SU-DHL-6 (cell line): ENCODE measurements around the gene TRPV2.

Source experiments
- H2AFZ ChIP-seq: fragments of 200-600 bp; sonication (generic); 2 replicates; pipeline ENCODE4 v1.6.1; 2014; ENCODE audit warnings: low read depth, mild to moderate bottlenecking, moderate library complexity, mixed read lengths, antibody characterized with exemption, low read length; ENCODE audit not compliant: severe bottlenecking
- H3F3A ChIP-seq: fragments of 200-600 bp; shearing (Covaris generic); 2 replicates; pipeline ENCODE4 v1.6.0; 2016; ENCODE audit warnings: antibody characterized with exemption, mild to moderate bottlenecking; ENCODE audit not compliant: insufficient read depth
- H3K27ac ChIP-seq: fragments of 200-600 bp; sonication (generic); 2 replicates; pipeline ENCODE4 v1.5.1; 2016; ENCODE audit warnings: low read depth, mild to moderate bottlenecking, low read length, moderate library complexity, mixed read lengths
- H3K27me3 ChIP-seq: fragments of 200-600 bp; sonication (generic), shearing (Covaris generic); 2 replicates; pipeline ENCODE4 v1.6.0; 2014; ENCODE audit warnings: mild to moderate bottlenecking, low read length
- H3K36me3 ChIP-seq: fragments of 200-600 bp; sonication (generic); 2 replicates; pipeline ENCODE4 v1.6.1; 2014; ENCODE audit warnings: mild to moderate bottlenecking, low read length, mixed read lengths
- H3K4me2 ChIP-seq: fragments of 300-600, 200-600 bp; shearing (Covaris generic), sonication (generic); 2 replicates; pipeline ENCODE4 v1.6.0; 2014; ENCODE audit warnings: low read length, low read depth, mild to moderate bottlenecking; ENCODE audit not compliant: poor library complexity, severe bottlenecking
- H3K4me3 ChIP-seq: fragments of 200-600 bp; sonication (generic); 2 replicates; pipeline ENCODE4 v1.5.1; 2014; ENCODE audit warnings: antibody characterized with exemption, low read length, mild to moderate bottlenecking, mixed read lengths; ENCODE audit not compliant: insufficient read depth, poor library complexity, severe bottlenecking
- H3K79me2 ChIP-seq: fragments of 200-600 bp; sonication (generic); 2 replicates; pipeline ENCODE4 v1.6.1; 2014; ENCODE audit warnings: mild to moderate bottlenecking, low read length, moderate library complexity; ENCODE audit not compliant: insufficient read depth
- H3K9ac ChIP-seq: fragments of 200-600 bp; sonication (generic); 2 replicates; pipeline ENCODE4 v1.7.0; 2014; ENCODE audit warnings: mild to moderate bottlenecking, low read length
- H3K9me2 ChIP-seq: fragments of 200-600 bp; sonication (generic); replicated peaks from 2 replicates; pipeline ENCODE4 v1.6.1; 2014; ENCODE audit warnings: low read length; ENCODE audit not compliant: insufficient read depth
- H3K9me3 ChIP-seq: fragments of 200-600 bp; sonication (generic); 2 replicates; pipeline ENCODE4 v1.6.1; 2014; ENCODE audit warnings: low read length, mixed read lengths; ENCODE audit not compliant: insufficient read depth
- H4K20me1 ChIP-seq: fragments of 200-600 bp; sonication (generic); 2 replicates; pipeline ENCODE4 v1.6.1; 2014; ENCODE audit warnings: low read depth, mild to moderate bottlenecking, antibody characterized with exemption, low read length, moderate library complexity, mixed read lengths
- EZH2phosphoT487 ChIP-seq: fragments of 200-600 bp; sonication (generic), shearing (Covaris generic); conservative IDR thresholded peaks from 2 replicates; pipeline ENCODE4 v1.6.1; 2018; ENCODE audit warnings: mild to moderate bottlenecking, antibody characterized with exemption, low read length, moderate library complexity, mixed read lengths
- TF ChIP-seq, protein P1 (sequence below): fragments of 200-600 bp; sonication (generic); IDR thresholded peaks from one replicate; pipeline ENCODE4 v1.5.1; 2017; ENCODE audit warnings: antibody characterized with exemption, mild to moderate bottlenecking, low read length, moderate library complexity; ENCODE audit not compliant: insufficient read depth, poor library complexity, severe bottlenecking

The TRPV2 gene

DNA sequence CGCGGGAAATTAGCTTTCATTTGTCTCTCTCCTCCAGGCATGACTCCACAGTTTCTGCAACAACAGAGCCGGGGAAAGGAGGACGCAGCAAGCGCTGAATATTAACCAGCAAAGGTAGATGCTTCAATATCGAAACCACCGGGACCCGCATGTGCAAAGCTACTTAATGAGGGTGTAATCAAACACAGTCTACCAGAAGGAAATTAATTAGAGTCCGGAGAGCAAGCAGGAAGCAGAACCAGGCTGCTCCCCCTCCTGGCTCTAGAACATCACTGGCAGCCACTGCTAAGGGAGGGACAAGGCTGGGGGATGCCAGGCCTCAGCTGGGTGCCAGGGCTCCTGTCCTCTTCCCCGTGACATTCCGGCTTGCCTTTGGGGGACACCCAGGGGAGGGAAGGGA lies 54.9 kb downstream of the TRPV2 start:
- H4K20me1 ChIP-seq: no peaks in the 10 kb centered on the region
- H3K9me2 ChIP-seq: no peaks in the 10 kb centered on the region
- H2AFZ ChIP-seq: no peak overlapping the region
- no peak overlapping the region for H3K27ac ChIP-seq
- H3F3A ChIP-seq: no peaks in the 10 kb centered on the region
- H3K36me3 ChIP-seq: no peaks in the 10 kb centered on the region
- no peaks in the 10 kb centered on the region for H3K79me2 ChIP-seq
- TF ChIP-seq, protein P1, sequence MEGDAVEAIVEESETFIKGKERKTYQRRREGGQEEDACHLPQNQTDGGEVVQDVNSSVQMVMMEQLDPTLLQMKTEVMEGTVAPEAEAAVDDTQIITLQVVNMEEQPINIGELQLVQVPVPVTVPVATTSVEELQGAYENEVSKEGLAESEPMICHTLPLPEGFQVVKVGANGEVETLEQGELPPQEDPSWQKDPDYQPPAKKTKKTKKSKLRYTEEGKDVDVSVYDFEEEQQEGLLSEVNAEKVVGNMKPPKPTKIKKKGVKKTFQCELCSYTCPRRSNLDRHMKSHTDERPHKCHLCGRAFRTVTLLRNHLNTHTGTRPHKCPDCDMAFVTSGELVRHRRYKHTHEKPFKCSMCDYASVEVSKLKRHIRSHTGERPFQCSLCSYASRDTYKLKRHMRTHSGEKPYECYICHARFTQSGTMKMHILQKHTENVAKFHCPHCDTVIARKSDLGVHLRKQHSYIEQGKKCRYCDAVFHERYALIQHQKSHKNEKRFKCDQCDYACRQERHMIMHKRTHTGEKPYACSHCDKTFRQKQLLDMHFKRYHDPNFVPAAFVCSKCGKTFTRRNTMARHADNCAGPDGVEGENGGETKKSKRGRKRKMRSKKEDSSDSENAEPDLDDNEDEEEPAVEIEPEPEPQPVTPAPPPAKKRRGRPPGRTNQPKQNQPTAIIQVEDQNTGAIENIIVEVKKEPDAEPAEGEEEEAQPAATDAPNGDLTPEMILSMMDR: no peak
- TF ChIP-seq EZH2phosphoT487: no peak
- no peak overlapping the region for H3K4me3 ChIP-seq
- no peak overlapping the region for H3K4me2 ChIP-seq
- H3K9ac ChIP-seq: no peak overlapping the region
- H3K27me3 ChIP-seq: no peaks in the 10 kb centered on the region
- H3K9me3 ChIP-seq: no peaks in the 10 kb centered on the region

DNA sequence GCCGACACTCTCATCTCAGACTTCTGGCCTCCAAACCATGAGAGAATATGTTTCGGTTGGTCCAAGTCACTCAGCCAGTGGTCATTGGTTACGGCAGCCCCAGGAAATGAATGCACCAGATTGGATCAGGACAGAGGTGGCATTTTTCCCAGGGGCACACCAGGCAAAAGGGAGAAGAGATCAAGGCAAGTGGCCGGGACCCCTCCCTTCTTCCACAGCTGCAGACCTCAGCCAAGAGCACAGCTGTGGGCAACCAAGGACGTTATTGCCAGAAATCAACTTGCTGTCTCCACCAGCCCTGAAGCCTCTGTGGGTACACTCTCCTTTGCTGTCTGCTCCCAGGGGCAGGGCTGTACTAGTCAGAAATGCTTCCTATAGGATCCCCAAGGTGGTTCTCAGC lies 55.9 kb downstream of the TRPV2 start:
- no peak for TF ChIP-seq EZH2phosphoT487
- TF ChIP-seq, protein P1: no peak
- no peaks in the 10 kb centered on the region for H3K9me2 ChIP-seq
- H3K36me3 ChIP-seq: no peaks in the 10 kb centered on the region
- H3K9ac ChIP-seq: no peak overlapping the region
- no peaks in the 10 kb centered on the region for H4K20me1 ChIP-seq
- H2AFZ ChIP-seq: no peak overlapping the region
- H3K79me2 ChIP-seq: no peaks in the 10 kb centered on the region
- no peaks in the 10 kb centered on the region for H3K9me3 ChIP-seq
- H3F3A ChIP-seq: no peaks in the 10 kb centered on the region
- H3K4me3 ChIP-seq: no peak overlapping the region
- no peak overlapping the region for H3K4me2 ChIP-seq
- H3K27ac ChIP-seq: no peak overlapping the region
- no peaks in the 10 kb centered on the region for H3K27me3 ChIP-seq

DNA sequence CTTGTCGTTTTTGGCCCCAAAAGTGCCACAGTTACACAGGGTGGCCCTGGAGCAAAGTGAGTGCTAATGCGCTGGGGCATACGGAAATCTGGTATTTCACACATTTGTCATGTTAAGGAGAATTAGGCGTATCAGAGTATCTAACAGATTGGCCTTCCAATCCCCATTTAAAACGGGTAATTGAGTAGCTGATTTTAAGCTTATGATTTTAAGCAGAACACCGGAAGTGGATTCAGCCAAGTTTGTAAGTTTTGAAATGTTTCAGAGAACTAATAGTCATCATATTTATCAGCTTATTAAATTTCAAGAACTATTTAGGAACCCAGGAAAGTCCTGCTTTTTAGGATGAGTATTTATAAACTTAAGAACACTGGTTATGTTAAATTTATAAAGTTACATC lies 57.2 kb downstream of the TRPV2 start:
- Histone ChIP-seq H3K36me3 (no peaks in the 10 kb centered on the region), H3K27me3 (no peaks in the 10 kb centered on the region), H3K9me3 (no peaks in the 10 kb centered on the region), H3F3A (no peaks in the 10 kb centered on the region), H3K4me3 (no peak overlapping the region), H3K9ac (no peak overlapping the region), H2AFZ (no peak overlapping the region), H3K4me2 (no peak overlapping the region), H3K9me2 (no peaks in the 10 kb centered on the region), H3K79me2 (no peaks in the 10 kb centered on the region), H4K20me1 (no peaks in the 10 kb centered on the region), H3K27ac (no peak overlapping the region)
- TF ChIP-seq, protein P1: no peak
- no peak for TF ChIP-seq EZH2phosphoT487
